ENCODE measurements around the gene OR10G7. TPM values are rescaled to one million over a fixed set of nuclear protein-coding genes. Genes with fewer than 3 reads are reported as not detected.

The OR10G7 gene
- total RNA-seq, 3 donors from 2014 or later (not counting 1 experiment from before 2014, with no cell fraction given), result not detected

- peak overlapping the region; percentile 8 for H3K4me3 ChIP-seq (ENCODE audit: low read length)
Observed at GRCh38 chr11:124075841-124076651, 34.9 kb upstream of the OR10G7 start.

GRCh38 chr11:124075492-124075840, 34.3 kb upstream of the OR10G7 start:
- Mint-ChIP-seq H3K9me3 (no peaks in the 10 kb centered on the region), H3K4me1 (peaks cover 14 to 17% of the 10 kb centered on the region in 2 donors), H3K27ac (no peak overlapping the region), H3K4me3 (no peak overlapping the region), H3K27me3 (ENCODE audit: low read depth in 2 of 2) (peaks cover 21 to 27% of the 10 kb centered on the region in 2 donors), H3K36me3 (no peaks in the 10 kb centered on the region)
- 92% methylated on average over 6 of the region's 6 CpGs for WGBS (ENCODE audit: insufficient coverage)
- peaks cover 11% of the 10 kb centered on the region for H3K4me1 ChIP-seq (ENCODE audit: control insufficient read depth, insufficient read depth, low read length)
- no peak for DNase-seq
- no peak overlapping the region for H3K4me3 ChIP-seq (ENCODE audit: low read length)
- H3K27ac ChIP-seq (ENCODE audit: low read length), result no peak overlapping the region
- no peak for ATAC-seq
- H3K9me3 ChIP-seq (ENCODE audit: control insufficient read depth, insufficient read depth, low read length), result no peaks in the 10 kb centered on the region
- H3K27me3 ChIP-seq (ENCODE audit: control insufficient read depth, insufficient read depth, low read length), result no peaks in the 10 kb centered on the region
- no peak for TF ChIP-seq CTCF (IDR thresholded peaks at IDR 0.05)
- intact Hi-C loops (cut with micrococcal nuclease), result no loop called here
- no peaks in the 10 kb centered on the region for H3K36me3 ChIP-seq (ENCODE audit: control insufficient read depth, insufficient read depth, low read length)

More at GRCh38 chr11:124075841-124076651, 34.9 kb upstream of the OR10G7 start:
- 18% methylated on average over 36 of the region's 36 CpGs for WGBS (ENCODE audit: insufficient coverage)
- Histone ChIP-seq H3K27ac (ENCODE audit: low read length) (no peak overlapping the region), H3K36me3 (ENCODE audit: control insufficient read depth, insufficient read depth, low read length) (no peaks in the 10 kb centered on the region), H3K27me3 (ENCODE audit: control insufficient read depth, insufficient read depth, low read length) (no peaks in the 10 kb centered on the region), H3K4me1 (ENCODE audit: control insufficient read depth, insufficient read depth, low read length) (peaks cover 9% of the 10 kb centered on the region), H3K9me3 (ENCODE audit: control insufficient read depth, insufficient read depth, low read length) (no peaks in the 10 kb centered on the region)
- peak overlapping the region; percentile 72 for H3K4me3 Mint-ChIP-seq
- TF ChIP-seq CTCF (IDR thresholded peaks at IDR 0.05), result no peak
- intact Hi-C loops (cut with micrococcal nuclease), result no loop called here
- H3K4me1 Mint-ChIP-seq, result peaks cover 11 to 14% of the 10 kb centered on the region in 2 donors
- H3K36me3 Mint-ChIP-seq, result no peaks in the 10 kb centered on the region
- DNase-seq, result peak in 1 of 2 donors; percentile 11
- ATAC-seq, result peak; percentile 66 to 82 (median 71)
- no peak overlapping the region for H3K27ac Mint-ChIP-seq
- H3K27me3 Mint-ChIP-seq (ENCODE audit: low read depth in 2 of 2), result peaks cover 21 to 31% of the 10 kb centered on the region in 2 donors
- no peaks in the 10 kb centered on the region for H3K9me3 Mint-ChIP-seq

GRCh38 chr11:124074554-124074953, 33.4 kb upstream of the OR10G7 start:
- 93% methylated on average over 5 of the region's 5 CpGs for WGBS (ENCODE audit: insufficient coverage)
- no peak overlapping the region for H3K4me3 ChIP-seq (ENCODE audit: low read length)
- ATAC-seq, result no peak
- no peaks in the 10 kb centered on the region for H3K9me3 ChIP-seq (ENCODE audit: control insufficient read depth, insufficient read depth, low read length)
- Mint-ChIP-seq H3K4me1 (peaks cover 14 to 19% of the 10 kb centered on the region in 2 donors), H3K9me3 (no peaks in the 10 kb centered on the region), H3K36me3 (no peaks in the 10 kb centered on the region), H3K4me3 (peak overlapping the region; percentile 35), H3K27me3 (ENCODE audit: low read depth in 2 of 2) (peaks cover 22 to 32% of the 10 kb centered on the region in 2 donors), H3K27ac (no peak overlapping the region)
- no peak for DNase-seq
- no peak for TF ChIP-seq CTCF (IDR thresholded peaks at IDR 0.05)
- intact Hi-C loops (cut with micrococcal nuclease), result no loop called here
- no peaks in the 10 kb centered on the region for H3K27me3 ChIP-seq (ENCODE audit: control insufficient read depth, insufficient read depth, low read length)
- H3K27ac ChIP-seq (ENCODE audit: low read length), result no peak overlapping the region
- H3K36me3 ChIP-seq (ENCODE audit: control insufficient read depth, insufficient read depth, low read length), result no peaks in the 10 kb centered on the region
- peaks cover 17% of the 10 kb centered on the region for H3K4me1 ChIP-seq (ENCODE audit: control insufficient read depth, insufficient read depth, low read length)
